Hepatocyte (in vitro differentiated cells): ENCODE data around the gene RNF7. TPM values are rescaled to one million over a fixed set of nuclear protein-coding genes. Genes with fewer than 3 reads are reported as not detected.

Experiments used
- DNase-seq: peaks from one replicate; pipeline ENCODE4 v3.0.0-alpha.2; 2016; ENCODE audit warnings: low spot score
- H2AFZ ChIP-seq: fragments of 200-600 bp; sonication (generic); 2 replicates; pipeline ENCODE4 v1.6.0; 2016; ENCODE audit warnings: antibody characterized with exemption, mild to moderate bottlenecking
- H3K27ac ChIP-seq: fragments of 200-600 bp; sonication (generic); 2 replicates; pipeline ENCODE4 v1.5.1; 2016; ENCODE audit warnings: mild to moderate bottlenecking
- H3K27me3 ChIP-seq: fragments of 200-600 bp; sonication (generic); 2 replicates; pipeline ENCODE4 v1.6.1; 2016
- H3K36me3 ChIP-seq: fragments of 200-600 bp; sonication (generic); replicated peaks from 2 replicates; pipeline ENCODE4 v1.5.1; 2016; ENCODE audit warnings: low read depth; ENCODE audit not compliant: insufficient read depth
- H3K4me1 ChIP-seq: fragments of 200-600 bp; sonication (generic); 2 replicates; pipeline ENCODE4 v1.5.1; 2016; ENCODE audit warnings: mild to moderate bottlenecking, moderate library complexity; ENCODE audit not compliant: insufficient read depth
- H3K4me2 ChIP-seq: fragments of 200-600 bp; sonication (generic); 2 replicates; pipeline ENCODE4 v1.6.0; 2016
- H3K4me3 ChIP-seq: fragments of 200-600 bp; sonication (generic); 2 replicates; pipeline ENCODE4 v1.5.1; 2016; ENCODE audit warnings: mild to moderate bottlenecking
- H3K79me2 ChIP-seq: fragments of 200-600 bp; sonication (generic); 2 replicates; pipeline ENCODE4 v1.6.0; 2017; ENCODE audit warnings: mild to moderate bottlenecking
- H3K9me2 ChIP-seq: fragments of 200-600 bp; sonication (generic); replicated peaks from 2 replicates; pipeline ENCODE4 v1.6.0; 2017; ENCODE audit warnings: mild to moderate bottlenecking; ENCODE audit not compliant: insufficient read depth
- H3K9me3 ChIP-seq: fragments of 200-600 bp; sonication (generic); 2 replicates; pipeline ENCODE4 v1.5.1; 2016; ENCODE audit warnings: low read depth, mild to moderate bottlenecking
- H4K20me1 ChIP-seq: fragments of 200-600 bp; sonication (generic); 2 replicates; pipeline ENCODE4 v1.6.0; 2016; ENCODE audit warnings: mild to moderate bottlenecking; ENCODE audit not compliant: insufficient read depth, poor library complexity, severe bottlenecking
- CTCF ChIP-seq: fragments of 200-600 bp; sonication (generic); IDR thresholded peaks from 2 replicates; pipeline ENCODE4 v1.5.1; 2016; ENCODE audit warnings: antibody characterized with exemption, mild to moderate bottlenecking; ENCODE audit not compliant: poor library complexity
- EZH2 ChIP-seq: fragments of 200-600 bp; sonication (generic); IDR thresholded peaks from 2 replicates; pipeline ENCODE4 v1.6.1; 2016; ENCODE audit warnings: antibody characterized with exemption, mild to moderate bottlenecking, borderline replicate concordance
- EZH2phosphoT487 ChIP-seq: fragments of 200-600 bp; sonication (generic); IDR thresholded peaks from one replicate; pipeline ENCODE4 v1.6.1; 2018; ENCODE audit warnings: antibody characterized with exemption, mild to moderate bottlenecking, low read depth, moderate library complexity; ENCODE audit not compliant: unreplicated experiment, severe bottlenecking
- WGBS: methylation state at CpG from one replicate; pipeline ENCODE4 v1.1.6; 2016; ENCODE audit warnings: low lambda C conversion rate; ENCODE audit errors: missing lambda C conversion rate; 5-methylcytosine and 5-hydroxymethylcytosine counted together
- polyA plus RNA-seq: library from polyadenylated mRNA; unstranded; fragments of >200 nt; fragmentation: Nextera tagmentation; extraction: Ambion mirVana; gene quantifications from 2 replicates; pipeline ENCODE4 v1.2.1, GENCODE V29; 2016
- total RNA-seq: library from RNA; depleted of rRNA; stranded (reverse); fragments of >200 nt; gene quantifications from 2 replicates; pipeline ENCODE4 v1.2.3, GENCODE V29; 2014

RNF7 gene
- total and polyA plus RNA-seq, 2 experiments from 2014 or later = 176 to 212 TPM

- Histone ChIP-seq H3K4me1 (peaks cover 36% of the 10 kb centered on the region), H2AFZ (no peak overlapping the region), H3K9me3 (no peaks in the 10 kb centered on the region), H3K9me2 (no peaks in the 10 kb centered on the region), H3K36me3 (no peaks in the 10 kb centered on the region), H3K27ac (peak overlapping the region; percentile 96), H3K79me2 (peaks cover 58% of the 10 kb centered on the region), H3K4me2 (peak overlapping the region; percentile 73), H3K4me3 (peak overlapping the region; percentile 44), H3K27me3 (no peaks in the 10 kb centered on the region), H4K20me1 (peaks cover 26% of the 10 kb centered on the region)
- DNase-seq = no peak
- WGBS = 76% methylated on average over 2 of the region's 2 CpGs
- TF ChIP-seq EZH2phosphoT487 = no peak
- no peak for TF ChIP-seq EZH2
- TF ChIP-seq CTCF = no peak
Measured at GRCh38 chr3:141739731-141740130, 1.6 kb downstream of the RNF7 start.

- Histone ChIP-seq H3K9me3 (no peaks in the 10 kb centered on the region), H3K4me2 (peak overlapping the region; percentile 73), H3K27ac (peak overlapping the region; percentile 96), H3K79me2 (peaks cover 65% of the 10 kb centered on the region), H3K4me3 (no peak overlapping the region), H4K20me1 (peaks cover 28% of the 10 kb centered on the region), H3K27me3 (no peaks in the 10 kb centered on the region), H3K9me2 (no peaks in the 10 kb centered on the region), H3K4me1 (peaks cover 36% of the 10 kb centered on the region), H3K36me3 (no peaks in the 10 kb centered on the region), H2AFZ (no peak overlapping the region)
- TF ChIP-seq EZH2phosphoT487 (no peak), EZH2 (no peak), CTCF (no peak)
- peak; percentile 39 for DNase-seq
Measured at GRCh38 chr3:141740349-141740748, 2.3 kb downstream of the RNF7 start.

- no peak overlapping the region for H3K4me3 ChIP-seq
- peaks cover 82% of the 10 kb centered on the region for H3K79me2 ChIP-seq
- no peaks in the 10 kb centered on the region for H3K9me2 ChIP-seq
- no peaks in the 10 kb centered on the region for H3K9me3 ChIP-seq
- 17% methylated on average over 1 of the region's 1 CpG for WGBS
- no peak for DNase-seq
- no peak for TF ChIP-seq CTCF
- no peak for TF ChIP-seq EZH2
- no peak for TF ChIP-seq EZH2phosphoT487
- peak overlapping the region; percentile 8 for H3K4me2 ChIP-seq
- peaks cover 28% of the 10 kb centered on the region for H4K20me1 ChIP-seq
- H3K27me3 ChIP-seq = no peaks in the 10 kb centered on the region
- no peak overlapping the region for H2AFZ ChIP-seq
- no peak overlapping the region for H3K27ac ChIP-seq
- H3K4me1 ChIP-seq = peaks cover 36% of the 10 kb centered on the region
- H3K36me3 ChIP-seq = no peaks in the 10 kb centered on the region
Measured at GRCh38 chr3:141743305-141743704, 5.2 kb downstream of the RNF7 start.

GRCh38 chr3:141746962-141747361, 8.9 kb downstream of the RNF7 start:
- Histone ChIP-seq H3K4me3 (no peak overlapping the region), H2AFZ (no peak overlapping the region), H3K36me3 (no peaks in the 10 kb centered on the region), H3K27me3 (no peaks in the 10 kb centered on the region), H4K20me1 (peaks cover 21% of the 10 kb centered on the region), H3K79me2 (peaks cover 49% of the 10 kb centered on the region), H3K4me2 (no peak overlapping the region), H3K9me2 (no peaks in the 10 kb centered on the region), H3K4me1 (peaks cover 18% of the 10 kb centered on the region), H3K9me3 (no peaks in the 10 kb centered on the region), H3K27ac (no peak overlapping the region)
- no peak for DNase-seq
- TF ChIP-seq EZH2 (no peak), CTCF (no peak)
- 98% methylated on average over 4 of the region's 4 CpGs for whole genome bisulfite sequencing
